Mammary epithelial cell (primary cell): ENCODE results near the gene NFATC4.

ENCODE experiments used
- CTCF ChIP-seq, 2 donors: IDR thresholded peaks in 1 of 2; conservative IDR thresholded peaks in 1 of 2; 2 replicates each; pipeline ENCODE4 v1.5.1; 2011 to 2012; ENCODE audit warnings: inconsistent platforms in 2 of 2, low read length in 2 of 2, mild to moderate bottlenecking in 2 of 2, control low read depth in 1 of 2, low read depth in 1 of 2; ENCODE audit not compliant: insufficient read depth in 1 of 2; ENCODE audit errors: extremely low read depth in 1 of 2
- EZH2 ChIP-seq: IDR thresholded peaks from 2 replicates; pipeline ENCODE4 v1.6.1; 2012; ENCODE audit warnings: low read length, inconsistent platforms, borderline replicate concordance

- no peak for TF ChIP-seq EZH2
- TF ChIP-seq CTCF (conservative IDR thresholded peaks at IDR 0.05 in 1 of 2, IDR thresholded peaks at IDR 0.05 in 1 of 2; ENCODE audit: extremely low read depth in 1 of 2, insufficient read depth in 1 of 2, low read depth in 1 of 2, low read length in 2 of 2), result no peak
Observed at GRCh38 chr14:24385524-24385923, 17.5 kb downstream of the NFATC4 start.
